A172 (cell line): Measurements from ENCODE around the gene LFNG. TPM values are rescaled to one million over a fixed set of nuclear protein-coding genes. Genes with fewer than 3 reads are reported as not detected.
"Not testable (repeated sequence)": the region's sequence is repeated elsewhere in the genome, so short reads cannot be mapped to it uniquely, and the experiment has no call there.

Experiments
- DNase-seq: peaks from one replicate; pipeline ENCODE4 v3.0.0-alpha.2; 2015; ENCODE audit warnings: low spot score
- total RNA-seq: library from RNA; depleted of rRNA; stranded (reverse); fragments of >200 nt; shearing (Covaris generic); gene quantifications from 2 replicates; pipeline ENCODE4 v1.2.3, GENCODE V29; 2014

Gene LFNG
- total RNA-seq, 1 experiment from 2014 or later: 21.2 TPM

DNA sequence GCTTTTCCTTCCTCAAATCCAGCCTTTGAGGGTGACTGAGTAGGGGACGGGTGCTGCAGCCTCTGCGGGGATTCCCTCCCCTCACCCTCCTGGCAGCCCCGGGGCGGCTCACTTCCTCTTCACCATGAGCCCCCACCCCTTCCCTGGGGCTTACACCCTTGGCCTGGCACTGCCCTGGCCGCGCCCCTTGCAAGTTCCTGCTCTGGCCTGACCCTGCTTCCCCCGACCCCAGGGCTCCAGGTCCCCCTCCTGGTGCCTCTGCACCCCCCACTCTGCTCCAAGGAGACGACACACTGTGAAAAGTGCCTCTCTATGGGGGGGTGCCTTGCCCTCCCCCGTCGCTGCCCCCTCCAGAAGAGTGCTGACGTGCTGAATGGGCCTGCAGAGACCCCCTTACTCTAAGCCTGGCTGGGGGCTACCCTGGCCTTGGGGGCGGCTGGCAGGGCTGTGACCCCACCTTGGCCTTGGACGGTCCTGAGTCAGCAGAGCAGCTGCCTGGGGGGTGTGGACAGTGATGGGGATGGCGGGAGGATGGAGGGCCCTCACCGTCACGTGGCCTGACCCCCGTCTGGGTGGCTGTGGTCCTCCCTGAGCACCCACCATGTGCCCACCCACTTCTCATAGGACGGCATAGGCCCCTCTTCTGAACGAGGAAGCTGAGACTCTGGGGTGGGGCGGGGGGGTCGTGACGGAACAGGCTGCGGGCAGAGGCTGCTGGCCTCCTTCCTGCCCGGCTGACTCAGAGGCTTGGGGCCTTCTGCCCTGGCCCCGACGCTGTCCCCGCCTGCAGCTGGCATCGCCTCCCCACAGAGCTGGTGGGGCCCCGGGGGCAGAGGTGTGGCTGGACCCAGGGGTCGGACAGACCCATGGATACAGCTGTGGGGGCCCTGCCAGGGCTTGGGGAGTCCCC lies 9.8 kb downstream of the LFNG start:
- peak; percentile 89 for DNase-seq

DNA sequence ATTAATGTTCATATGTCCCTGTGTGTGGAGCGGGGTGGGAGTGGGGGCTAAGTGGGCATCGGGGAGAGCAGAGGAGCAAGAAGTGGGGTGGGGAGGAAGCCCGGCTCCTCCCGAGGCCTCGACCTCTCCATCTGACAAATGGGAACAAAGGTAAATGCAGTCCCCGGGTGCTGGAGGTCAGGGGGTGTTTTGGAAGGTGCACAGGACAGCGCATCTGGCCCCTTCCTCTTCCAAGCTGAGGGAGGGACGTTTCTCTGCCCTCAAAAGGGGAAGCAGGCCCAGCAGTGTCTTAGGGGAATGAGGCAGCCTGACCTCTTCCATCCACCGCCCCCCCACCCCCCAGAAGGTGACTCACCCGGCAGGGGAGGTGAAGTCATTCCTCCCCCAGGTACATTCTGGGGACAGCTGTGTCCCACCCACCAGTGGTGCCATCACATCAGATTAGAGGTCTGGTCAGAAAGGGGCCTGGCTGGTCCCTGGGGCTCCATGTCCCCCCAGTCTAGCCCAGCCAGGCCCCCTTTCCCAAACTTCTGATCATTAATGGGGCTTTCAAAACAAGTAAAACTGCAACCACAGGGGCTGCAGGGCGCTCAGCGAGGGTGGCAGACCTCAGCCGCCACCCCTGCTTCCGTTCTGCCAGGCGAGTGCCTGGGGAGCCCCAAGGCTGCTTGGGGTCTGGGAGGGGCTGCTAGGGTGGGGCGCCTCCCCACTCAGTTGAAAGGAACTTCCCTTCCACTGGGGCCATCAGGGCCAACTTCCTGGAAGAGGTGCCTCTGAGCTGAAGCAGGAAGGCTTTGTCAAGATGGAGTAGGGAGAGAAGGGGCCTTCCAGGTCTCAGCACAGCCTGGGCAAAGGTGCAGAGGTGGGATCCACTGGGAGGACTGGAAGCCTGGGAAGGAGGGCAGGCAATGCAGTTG lies 10.8 kb downstream of the LFNG start:
- peak; percentile 87 for DNase-seq

DNA sequence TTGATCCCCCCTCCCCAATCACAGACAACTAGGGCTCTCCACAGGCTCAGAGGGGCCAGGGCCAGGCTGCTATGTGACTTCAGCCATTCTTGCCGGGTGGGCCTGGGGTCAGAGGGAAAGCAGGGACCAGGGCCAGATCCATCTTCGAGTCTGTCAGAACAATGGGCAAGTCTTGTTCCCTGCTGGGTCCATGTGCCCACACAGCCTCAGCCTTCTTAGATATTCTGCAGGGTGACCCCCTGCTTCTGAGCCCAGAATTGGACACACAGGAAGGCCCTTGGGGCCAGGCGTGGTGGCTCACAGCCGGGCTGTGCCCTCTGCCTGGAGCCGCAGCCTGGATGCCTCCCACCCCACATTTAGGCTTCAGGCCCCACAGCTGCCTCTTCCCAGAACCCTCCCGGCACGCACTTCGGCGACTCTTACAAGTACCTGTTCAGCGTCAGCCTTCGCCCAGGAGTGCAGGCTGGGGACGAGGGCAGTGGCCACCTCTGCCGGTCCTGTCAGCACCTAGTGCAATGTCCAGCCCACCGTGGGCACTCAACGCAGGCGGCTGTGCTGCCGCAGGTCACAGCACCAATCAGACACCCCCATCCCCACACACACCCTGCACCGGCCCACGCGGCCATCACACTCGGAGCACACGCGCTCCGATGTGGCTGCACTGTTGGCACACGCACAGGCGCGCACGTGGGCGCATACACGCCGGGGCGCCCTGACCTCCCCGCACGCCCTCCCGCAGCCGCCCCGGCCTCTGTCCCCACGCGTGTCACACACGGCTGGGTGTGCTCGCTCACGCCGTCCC lies 11.6 kb downstream of the LFNG start:
- DNase-seq: not testable (repeated sequence)

DNA sequence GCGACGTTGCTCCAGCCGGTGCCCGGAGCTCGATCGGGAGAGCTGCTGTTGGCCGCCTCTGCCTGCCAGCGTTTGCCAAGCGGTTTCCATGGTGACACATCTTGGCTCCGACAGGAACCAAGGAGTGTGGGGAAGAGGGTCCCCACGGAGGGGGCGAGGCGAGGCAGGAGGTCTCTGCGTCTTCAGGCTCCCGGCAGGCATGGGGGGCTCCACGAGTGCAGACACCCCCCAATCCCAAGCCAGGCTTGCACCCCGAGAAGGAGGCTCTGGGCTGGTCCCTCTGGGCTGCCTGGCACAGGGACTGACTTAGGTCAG lies 12.2 kb downstream of the LFNG start:
- DNase-seq: not testable (repeated sequence)

DNA sequence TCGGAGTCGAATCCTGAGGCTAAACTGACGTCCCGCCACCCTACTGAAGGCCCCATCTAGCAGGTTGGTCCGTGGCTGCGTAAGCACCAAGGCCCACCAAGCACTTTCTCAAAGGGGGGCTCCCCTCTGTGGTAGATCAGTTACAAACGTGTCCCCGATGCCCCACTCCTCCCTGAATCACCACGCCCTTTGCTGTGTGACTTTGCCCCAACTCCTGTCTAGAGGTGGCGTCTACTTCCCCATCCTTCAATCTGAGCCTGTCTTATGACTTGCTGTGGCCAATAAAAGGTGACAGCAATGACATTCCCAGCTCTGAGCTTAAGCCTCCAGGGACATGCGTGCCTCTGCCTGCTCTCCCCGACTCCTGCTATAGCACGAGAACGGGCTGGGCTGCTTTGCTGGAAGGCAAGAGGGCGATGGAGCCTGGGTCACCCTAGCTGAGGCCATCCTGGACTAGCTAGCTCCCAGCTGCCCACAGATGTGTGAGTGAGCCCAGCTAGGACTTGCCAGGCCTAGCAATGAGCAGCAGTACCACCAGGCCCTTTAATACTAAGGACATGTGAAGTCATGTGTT lies 12.7 kb downstream of the LFNG start:
- DNase-seq: not testable (repeated sequence)

DNA sequence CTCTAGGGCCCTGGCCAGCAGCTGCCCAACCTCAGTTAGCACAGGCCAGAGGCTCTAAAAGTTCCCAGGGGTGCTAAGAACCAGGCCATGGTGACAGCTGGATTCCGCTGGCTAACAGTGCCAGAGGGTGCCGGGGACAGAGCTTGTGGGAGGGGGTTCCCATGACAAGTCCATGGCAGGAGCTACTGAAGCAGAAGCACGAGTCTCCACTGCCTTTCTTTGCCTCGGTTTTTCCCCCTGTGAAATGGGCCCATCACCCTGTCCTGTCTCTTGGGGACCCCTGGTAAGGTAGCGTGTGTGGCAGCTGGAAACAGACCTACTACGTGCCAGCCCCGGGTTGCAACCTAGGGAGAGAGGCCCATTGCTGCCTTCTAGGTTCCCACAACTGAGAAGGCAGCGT lies 13.2 kb downstream of the LFNG start:
- not testable (repeated sequence) for DNase-seq

DNA sequence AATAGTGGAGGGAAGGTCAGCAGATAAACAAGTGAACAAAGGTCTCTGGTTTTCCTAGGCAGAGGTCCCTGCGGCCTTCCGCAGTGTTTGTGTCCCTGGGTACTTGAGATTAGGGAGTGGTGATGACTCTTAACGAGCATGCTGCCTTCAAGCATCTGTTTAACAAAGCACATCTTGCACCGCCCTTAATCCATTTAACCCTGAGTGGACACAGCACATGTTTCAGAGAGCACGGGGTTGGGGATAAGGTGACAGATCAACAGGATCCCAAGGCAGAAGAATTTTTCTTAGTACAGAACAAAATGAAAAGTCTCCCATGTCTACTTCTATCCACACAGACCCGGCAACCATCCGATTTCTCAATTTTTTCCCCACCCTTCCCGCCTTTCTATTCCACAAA lies 14.0 kb downstream of the LFNG start:
- DNase-seq: not testable (repeated sequence)

DNA sequence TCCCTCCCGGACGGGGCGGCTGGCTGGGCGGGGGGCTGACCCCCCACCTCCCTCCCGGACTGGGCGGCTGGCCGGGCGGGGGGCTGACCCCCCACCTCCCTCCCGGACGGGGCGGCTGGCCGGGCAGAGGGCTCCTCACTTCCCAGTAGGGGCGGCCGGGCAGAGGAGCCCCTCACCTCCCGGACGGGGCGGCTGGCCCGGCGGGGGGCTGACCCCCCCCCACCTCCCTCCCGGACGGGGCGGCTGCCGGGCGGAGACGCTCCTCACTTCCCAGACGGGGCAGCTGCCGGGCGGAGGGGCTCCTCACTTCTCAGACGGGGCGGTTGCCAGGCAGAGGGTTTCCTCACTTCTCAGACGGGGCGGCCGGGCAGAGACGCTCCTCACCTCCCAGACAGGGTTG lies 14.6 kb downstream of the LFNG start:
- DNase-seq: not testable (repeated sequence)

DNA sequence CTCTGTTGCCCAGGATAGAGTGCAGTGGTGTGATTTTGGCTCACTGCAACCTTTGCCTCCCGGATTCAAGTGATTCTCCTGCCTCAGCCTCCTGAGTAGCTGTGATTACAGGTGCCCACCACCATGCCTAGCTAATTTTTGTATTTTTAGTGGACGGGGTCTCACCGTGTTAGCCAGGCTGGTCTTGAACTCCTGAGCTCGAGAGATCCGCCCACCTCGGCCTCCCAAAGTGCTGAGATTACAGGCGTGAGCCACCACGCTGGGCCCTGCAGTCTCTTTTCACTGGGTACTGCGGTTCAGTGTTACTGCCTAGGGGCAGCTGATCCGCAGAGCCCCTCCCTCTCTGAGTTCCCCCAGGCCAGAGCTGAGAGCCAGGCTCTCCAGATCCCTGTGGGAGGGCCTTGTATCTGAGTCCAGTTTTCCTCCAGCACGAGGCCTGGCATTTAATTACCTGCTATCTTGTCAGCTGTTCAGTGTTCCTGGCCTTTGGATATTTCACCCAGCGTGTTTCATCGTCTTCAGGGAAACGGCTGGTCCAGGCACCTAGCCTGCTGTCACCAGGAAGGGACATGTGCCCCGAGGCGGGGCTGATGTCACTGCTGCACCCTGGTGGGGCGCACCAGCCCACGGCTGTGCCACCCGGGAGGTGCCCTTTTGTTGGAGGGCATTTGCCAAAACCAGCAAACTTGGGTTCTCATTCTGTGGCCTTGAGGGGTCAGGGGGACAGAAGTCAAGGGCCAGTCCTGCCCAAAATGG lies 16.5 kb downstream of the LFNG start:
- not testable (repeated sequence) for DNase-seq

DNA sequence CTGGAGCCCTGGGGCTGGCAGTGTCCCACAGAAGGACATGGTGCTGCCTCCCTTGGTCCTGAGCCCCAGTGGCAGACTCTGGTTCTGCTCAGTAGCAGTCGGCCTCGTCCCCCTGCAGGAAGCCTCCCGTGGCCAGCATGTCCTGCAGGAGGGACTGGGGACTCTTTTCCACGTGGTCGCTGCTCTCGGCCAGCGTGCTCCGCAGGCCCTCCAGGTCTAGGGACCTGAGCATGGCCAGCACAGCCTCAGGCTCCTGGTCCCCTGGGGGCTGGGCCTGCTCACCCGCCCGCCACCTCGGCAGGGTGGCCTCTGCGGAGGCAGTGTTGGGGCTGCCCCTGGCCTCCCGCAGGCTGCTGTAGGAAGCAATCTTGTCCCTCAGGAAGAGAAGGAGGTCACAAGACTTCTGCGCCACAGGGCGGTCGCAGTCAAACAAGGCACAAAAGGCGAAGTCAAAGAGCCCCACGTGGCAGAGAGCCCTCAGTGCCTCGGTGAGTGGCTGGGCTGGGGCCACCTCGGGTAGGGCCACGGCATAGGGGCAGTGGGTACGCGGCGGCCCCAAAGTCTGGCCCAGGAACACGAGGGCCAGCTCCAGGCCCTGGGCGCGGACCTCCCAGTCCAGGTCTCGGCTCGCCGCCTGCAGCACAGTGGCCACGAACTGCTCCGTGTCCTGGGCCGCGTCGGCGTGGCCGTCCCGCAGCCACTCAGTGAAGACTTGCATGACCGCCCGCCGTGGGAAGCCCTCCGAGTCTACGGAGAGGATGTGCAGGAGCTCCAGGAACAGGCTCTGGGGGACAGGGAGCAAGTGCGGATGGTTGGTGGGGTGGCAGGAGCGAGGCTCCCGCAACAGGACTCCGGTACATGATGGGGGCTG lies 18.6 kb downstream of the LFNG start:
- no peak for DNase-seq

DNA sequence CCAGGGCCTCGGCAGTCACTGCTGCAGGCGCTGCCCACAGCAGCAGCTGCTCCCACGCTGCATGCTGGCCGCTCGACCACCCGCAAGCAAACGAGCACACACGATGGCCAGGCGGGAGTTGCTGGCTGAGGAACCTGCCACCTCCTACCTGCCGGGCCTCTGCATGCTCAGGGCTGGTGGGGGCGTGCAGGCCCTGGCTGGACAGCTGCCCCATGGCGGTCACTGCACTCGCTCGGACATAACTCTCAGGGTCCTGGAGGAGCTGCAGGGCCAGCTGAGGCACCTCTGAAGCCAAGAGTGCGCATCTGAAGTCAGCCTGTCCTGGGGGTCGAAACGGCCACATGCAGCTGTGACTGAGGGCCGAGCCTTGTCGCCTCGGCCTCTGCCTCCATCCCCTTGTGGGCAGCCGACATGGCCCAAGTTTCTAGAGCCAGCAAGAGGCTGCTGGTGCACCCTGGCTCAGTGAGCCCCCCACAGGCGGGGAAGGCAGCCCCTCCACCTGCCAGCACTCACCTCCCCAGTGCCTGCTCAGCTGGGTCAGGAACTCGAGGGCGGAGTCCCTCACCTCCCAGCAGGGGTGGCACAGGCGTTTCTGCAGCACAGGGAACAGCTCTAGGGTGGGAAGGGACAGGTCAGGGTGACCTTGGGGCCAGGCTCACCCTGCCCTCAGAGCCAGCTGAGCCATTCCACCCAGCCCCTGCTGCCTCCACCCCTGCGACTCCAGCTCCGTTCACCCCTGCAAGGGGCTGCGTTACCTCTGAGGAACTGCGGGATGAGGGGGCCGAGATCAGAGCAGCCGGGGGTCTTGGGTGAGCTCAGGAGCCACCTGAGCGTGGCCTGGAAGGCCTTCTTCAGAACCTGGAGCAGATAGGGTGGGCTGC lies 19.7 kb downstream of the LFNG start:
- no peak for DNase-seq

DNA sequence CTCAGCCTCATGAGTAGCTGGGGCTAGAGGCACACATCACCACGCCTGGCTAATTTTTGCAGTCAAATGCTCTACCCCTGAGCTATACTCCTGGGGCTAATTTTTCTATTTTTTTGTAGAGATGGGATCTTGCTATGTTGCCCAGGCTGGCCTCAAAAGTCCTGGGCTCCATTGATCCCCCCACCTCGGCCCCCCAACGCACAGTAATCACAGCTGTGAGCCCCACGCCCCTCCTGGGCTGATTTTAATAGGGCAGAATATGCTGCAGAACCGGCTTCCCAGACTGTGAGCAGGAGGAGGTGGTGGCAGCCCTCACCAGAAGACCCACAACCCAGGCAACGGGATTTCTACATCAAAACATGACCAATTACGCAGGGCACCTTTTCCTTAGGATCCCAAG lies 20.6 kb downstream of the LFNG start:
- no peak for DNase-seq

DNA sequence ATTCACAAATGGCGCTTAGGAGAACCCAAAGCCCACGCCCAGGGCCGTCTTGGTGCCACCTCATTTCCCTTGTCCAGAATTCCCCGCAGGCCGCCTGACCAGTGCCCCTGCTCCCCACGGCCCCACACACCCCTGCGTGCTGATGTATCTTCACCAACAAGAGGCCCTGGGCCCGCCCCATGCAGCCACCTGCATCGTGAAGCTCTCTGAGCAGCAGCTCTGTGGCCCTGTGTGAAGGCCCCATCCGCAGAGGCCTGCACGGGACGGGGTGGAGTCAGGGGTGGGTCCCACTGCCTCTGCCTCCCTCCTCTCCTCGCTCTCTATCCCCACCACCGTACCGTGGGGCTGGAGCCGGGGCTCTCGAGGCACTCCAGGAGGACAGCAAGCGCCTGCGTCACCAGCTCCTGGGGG lies 21.1 kb downstream of the LFNG start:
- DNase-seq: no peak

DNA sequence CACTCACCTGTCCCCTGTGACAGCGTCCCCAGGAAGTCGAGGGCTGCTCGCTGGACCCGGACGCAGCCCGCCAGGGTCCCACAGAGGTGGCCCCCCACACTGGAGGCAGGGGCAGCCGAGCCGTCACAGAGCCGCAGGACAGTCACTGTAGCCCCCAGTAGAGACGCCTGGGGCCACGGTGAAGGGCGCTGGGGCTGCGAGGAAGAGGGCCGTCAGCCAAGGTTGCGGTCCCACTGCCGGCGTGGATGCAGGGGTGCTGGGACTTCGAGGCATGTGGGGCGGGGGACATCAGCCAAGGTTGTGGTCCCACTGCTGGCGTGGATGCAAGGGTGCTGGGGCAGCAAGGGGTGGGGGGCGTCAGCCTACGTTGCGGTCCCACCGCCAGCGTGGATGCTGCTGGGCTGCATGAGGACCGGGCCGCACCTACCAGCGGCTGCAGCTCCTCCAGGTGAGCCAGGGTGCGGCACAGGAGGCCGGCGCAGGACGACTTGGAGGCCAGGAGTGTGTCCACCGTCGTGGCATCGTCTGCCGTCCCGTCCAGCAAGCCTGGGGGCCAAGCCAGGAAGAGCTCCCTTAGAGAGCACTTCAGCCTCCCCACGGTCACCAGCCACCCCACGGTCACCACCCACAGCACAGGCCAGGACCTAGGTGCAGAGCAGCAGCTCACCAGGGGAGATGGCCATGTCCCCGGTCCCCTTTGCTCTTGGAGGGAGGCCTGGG lies 21.9 kb downstream of the LFNG start:
- DNase-seq: no peak

DNA sequence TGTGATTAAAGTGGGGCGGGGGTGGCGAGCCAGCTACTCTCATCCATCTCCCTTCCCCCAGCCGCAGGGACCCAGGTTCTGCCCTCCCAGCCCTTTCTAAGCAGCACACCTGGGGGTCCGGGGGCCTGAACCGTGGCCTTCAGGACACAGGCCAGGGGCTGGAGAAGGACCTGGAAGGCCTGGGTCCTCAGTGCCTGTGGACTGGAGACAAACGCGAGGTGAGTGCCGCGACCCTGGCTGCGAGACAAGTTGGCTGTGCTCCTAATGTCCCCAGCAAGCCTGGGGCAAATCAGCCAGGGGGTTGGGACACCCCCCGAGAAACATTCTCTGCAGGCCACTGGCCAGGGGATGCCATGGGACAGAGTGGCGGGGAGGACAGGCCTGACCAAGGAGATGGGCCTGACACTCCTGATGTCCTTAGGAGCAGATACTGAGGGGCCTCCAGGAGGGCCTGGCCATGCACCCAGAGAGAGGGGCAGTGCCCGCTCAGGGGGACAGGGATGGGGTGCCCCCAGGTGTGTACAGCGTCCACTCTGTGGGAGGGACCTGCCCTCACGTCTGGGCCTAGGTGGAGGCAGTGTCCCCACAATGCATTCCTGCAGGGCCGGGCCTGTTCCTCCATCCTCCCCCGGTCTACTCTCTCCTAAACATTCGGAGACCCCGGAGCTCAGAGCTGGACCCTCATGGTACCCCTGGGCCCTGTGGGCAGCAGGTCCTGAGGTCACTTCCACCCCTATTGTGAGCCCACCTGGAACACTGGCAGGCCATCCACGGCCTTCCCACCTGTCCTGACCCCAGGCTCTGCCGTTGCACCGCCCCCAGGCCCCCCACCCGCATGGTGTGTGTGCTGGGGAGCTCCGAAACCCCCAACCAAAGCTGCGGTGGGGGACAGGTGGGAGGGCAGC lies 22.7 kb downstream of the LFNG start:
- DNase-seq: no peak

DNA sequence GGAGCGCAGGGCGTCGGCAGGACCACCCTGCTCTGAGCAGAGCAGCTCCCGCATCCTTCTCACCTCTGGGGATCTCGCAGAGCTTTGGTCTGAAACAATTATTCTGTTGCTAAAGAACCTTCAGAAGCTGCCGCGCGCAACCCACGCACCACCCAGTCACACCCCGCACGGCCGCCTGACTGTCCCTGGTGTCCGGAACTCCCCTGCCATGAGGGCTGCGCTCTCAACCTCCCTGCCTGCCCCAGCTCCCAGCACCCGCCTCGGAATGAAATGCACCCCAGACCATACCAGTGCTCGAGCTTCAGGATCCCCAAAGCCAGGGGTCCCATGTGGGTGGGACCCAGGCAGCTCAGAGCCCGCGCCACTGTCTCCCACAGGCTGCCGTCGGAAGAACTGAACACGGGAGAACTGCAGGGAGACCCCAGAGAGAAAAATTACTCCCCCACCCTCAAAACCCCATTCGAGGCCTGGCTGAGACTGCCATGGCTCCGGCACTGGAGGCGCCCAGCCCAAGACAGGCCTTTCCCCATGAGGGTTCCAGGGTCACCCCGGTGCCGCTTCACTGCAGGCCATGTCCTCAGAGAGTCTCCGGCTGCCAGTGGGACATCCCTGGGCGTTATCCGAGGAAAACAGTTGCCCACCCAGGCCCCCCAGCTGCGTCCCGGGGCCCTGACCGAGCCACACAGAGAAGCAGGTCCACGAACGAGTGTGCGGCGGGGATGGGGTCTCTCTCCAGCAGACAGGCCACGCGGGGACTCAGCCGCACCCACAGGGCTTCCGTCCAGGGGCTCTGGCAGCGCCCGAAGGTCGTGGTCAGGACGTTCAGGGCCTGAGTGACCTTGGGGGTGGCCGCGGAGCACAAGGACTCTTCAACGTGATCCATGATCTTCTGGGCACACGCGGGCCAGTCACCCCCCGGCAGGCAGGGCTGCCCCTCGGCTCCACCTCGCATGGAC lies 23.6 kb downstream of the LFNG start:
- DNase-seq: no peak
